ENCODE measurements around the gene EXOC6B.
"Not testable (repeated sequence)": the region's sequence is repeated elsewhere in the genome, so short reads cannot be mapped to it uniquely, and the experiment has no call there.

Gene EXOC6B

GRCh38 chr2:72562451-72563153, 263.2 kb downstream of the EXOC6B start:
- Histone ChIP-seq H3K36me3 (ENCODE audit: control insufficient read depth, insufficient read depth, low read length) (no peaks in the 10 kb centered on the region), H3K4me1 (ENCODE audit: control insufficient read depth, insufficient read depth, low read length) (peaks cover 8% of the 10 kb centered on the region), H3K9ac (ENCODE audit: low read length) (no peak overlapping the region), H3K27ac (ENCODE audit: low read depth, low read length) (no peak overlapping the region), H3K27me3 (ENCODE audit: control insufficient read depth, insufficient read depth, low read length) (no peaks in the 10 kb centered on the region), H3K4me3 (ENCODE audit: low read length) (no peak overlapping the region)

- Histone ChIP-seq H3K4me1 (ENCODE audit: control insufficient read depth, insufficient read depth, low read length) (peaks cover 8% of the 10 kb centered on the region), H3K27me3 (ENCODE audit: control insufficient read depth, insufficient read depth, low read length) (no peaks in the 10 kb centered on the region), H3K4me3 (ENCODE audit: low read length) (no peak overlapping the region), H3K27ac (ENCODE audit: low read depth, low read length) (peak overlapping the region; percentile 6), H3K9ac (ENCODE audit: low read length) (no peak overlapping the region), H3K36me3 (ENCODE audit: control insufficient read depth, insufficient read depth, low read length) (no peaks in the 10 kb centered on the region)
These were observed 264.1 kb downstream of the EXOC6B start for GRCh38 chr2:72561621-72562318.

- no peak overlapping the region for H3K4me3 ChIP-seq (ENCODE audit: low read length)
- H3K27me3 ChIP-seq (ENCODE audit: control insufficient read depth, insufficient read depth, low read length) = no peaks in the 10 kb centered on the region
- no peak overlapping the region for H3K9ac ChIP-seq (ENCODE audit: low read length)
- H3K36me3 ChIP-seq (ENCODE audit: control insufficient read depth, insufficient read depth, low read length) = no peaks in the 10 kb centered on the region
- H3K4me1 ChIP-seq (ENCODE audit: control insufficient read depth, insufficient read depth, low read length) = no peaks in the 10 kb centered on the region
- no peak overlapping the region for H3K27ac ChIP-seq (ENCODE audit: low read depth, low read length)
These were observed 269.9 kb downstream of the EXOC6B start for GRCh38 chr2:72555943-72556342.

GRCh38 chr2:72555363-72555762, 270.5 kb downstream of the EXOC6B start:
- H3K9ac ChIP-seq (ENCODE audit: low read length); H3K4me3 ChIP-seq (ENCODE audit: low read length); H3K4me1 ChIP-seq (ENCODE audit: control insufficient read depth, insufficient read depth, low read length); H3K36me3 ChIP-seq (ENCODE audit: control insufficient read depth, insufficient read depth, low read length); H3K27me3 ChIP-seq (ENCODE audit: control insufficient read depth, insufficient read depth, low read length); H3K27ac ChIP-seq (ENCODE audit: low read depth, low read length): not testable (repeated sequence)

- H3K27ac ChIP-seq (ENCODE audit: low read depth, low read length); H3K36me3 ChIP-seq (ENCODE audit: control insufficient read depth, insufficient read depth, low read length); H3K9ac ChIP-seq (ENCODE audit: low read length); H3K4me3 ChIP-seq (ENCODE audit: low read length); H3K27me3 ChIP-seq (ENCODE audit: control insufficient read depth, insufficient read depth, low read length); H3K4me1 ChIP-seq (ENCODE audit: control insufficient read depth, insufficient read depth, low read length): not testable (repeated sequence)
These were observed 270.9 kb downstream of the EXOC6B start for GRCh38 chr2:72554910-72555309.

- H3K4me3 ChIP-seq (ENCODE audit: low read length) = no peak overlapping the region
- H3K27me3 ChIP-seq (ENCODE audit: control insufficient read depth, insufficient read depth, low read length) = no peaks in the 10 kb centered on the region
- no peaks in the 10 kb centered on the region for H3K4me1 ChIP-seq (ENCODE audit: control insufficient read depth, insufficient read depth, low read length)
- no peak overlapping the region for H3K9ac ChIP-seq (ENCODE audit: low read length)
- no peaks in the 10 kb centered on the region for H3K36me3 ChIP-seq (ENCODE audit: control insufficient read depth, insufficient read depth, low read length)
- no peak overlapping the region for H3K27ac ChIP-seq (ENCODE audit: low read depth, low read length)
These were observed 271.5 kb downstream of the EXOC6B start for GRCh38 chr2:72554381-72554780.

GRCh38 chr2:72548081-72548764, 277.6 kb downstream of the EXOC6B start:
- Histone ChIP-seq H3K4me1 (ENCODE audit: control insufficient read depth, insufficient read depth, low read length) (no peaks in the 10 kb centered on the region), H3K4me3 (ENCODE audit: low read length) (no peak overlapping the region), H3K27me3 (ENCODE audit: control insufficient read depth, insufficient read depth, low read length) (no peaks in the 10 kb centered on the region), H3K9ac (ENCODE audit: low read length) (no peak overlapping the region), H3K36me3 (ENCODE audit: control insufficient read depth, insufficient read depth, low read length) (no peaks in the 10 kb centered on the region), H3K27ac (ENCODE audit: low read depth, low read length) (no peak overlapping the region)

- Histone ChIP-seq H3K27me3 (ENCODE audit: control insufficient read depth, insufficient read depth, low read length) (no peaks in the 10 kb centered on the region), H3K9ac (ENCODE audit: low read length) (no peak overlapping the region), H3K4me3 (ENCODE audit: low read length) (no peak overlapping the region), H3K4me1 (ENCODE audit: control insufficient read depth, insufficient read depth, low read length) (no peaks in the 10 kb centered on the region), H3K36me3 (ENCODE audit: control insufficient read depth, insufficient read depth, low read length) (no peaks in the 10 kb centered on the region), H3K27ac (ENCODE audit: low read depth, low read length) (no peak overlapping the region)
These were observed 280.0 kb downstream of the EXOC6B start for GRCh38 chr2:72545790-72546189.

- Histone ChIP-seq H3K27ac (ENCODE audit: low read depth, low read length) (no peak overlapping the region), H3K9ac (ENCODE audit: low read length) (no peak overlapping the region), H3K4me3 (ENCODE audit: low read length) (no peak overlapping the region), H3K36me3 (ENCODE audit: control insufficient read depth, insufficient read depth, low read length) (no peaks in the 10 kb centered on the region), H3K27me3 (ENCODE audit: control insufficient read depth, insufficient read depth, low read length) (no peaks in the 10 kb centered on the region), H3K4me1 (ENCODE audit: control insufficient read depth, insufficient read depth, low read length) (no peaks in the 10 kb centered on the region)
These were observed 281.3 kb downstream of the EXOC6B start for GRCh38 chr2:72544554-72544953.

- Histone ChIP-seq H3K9ac (ENCODE audit: low read length) (no peak overlapping the region), H3K27ac (ENCODE audit: low read depth, low read length) (no peak overlapping the region), H3K36me3 (ENCODE audit: control insufficient read depth, insufficient read depth, low read length) (no peaks in the 10 kb centered on the region), H3K27me3 (ENCODE audit: control insufficient read depth, insufficient read depth, low read length) (no peaks in the 10 kb centered on the region), H3K4me3 (ENCODE audit: low read length) (no peak overlapping the region), H3K4me1 (ENCODE audit: control insufficient read depth, insufficient read depth, low read length) (no peaks in the 10 kb centered on the region)
These were observed 282.2 kb downstream of the EXOC6B start for GRCh38 chr2:72543497-72544216.

- Histone ChIP-seq H3K27ac (ENCODE audit: low read depth, low read length) (no peak overlapping the region), H3K9ac (ENCODE audit: low read length) (no peak overlapping the region), H3K36me3 (ENCODE audit: control insufficient read depth, insufficient read depth, low read length) (no peaks in the 10 kb centered on the region), H3K27me3 (ENCODE audit: control insufficient read depth, insufficient read depth, low read length) (no peaks in the 10 kb centered on the region), H3K4me1 (ENCODE audit: control insufficient read depth, insufficient read depth, low read length) (no peaks in the 10 kb centered on the region), H3K4me3 (ENCODE audit: low read length) (no peak overlapping the region)
These were observed 286.7 kb downstream of the EXOC6B start for GRCh38 chr2:72539071-72539552.

GRCh38 chr2:72538486-72538885, 287.3 kb downstream of the EXOC6B start:
- Histone ChIP-seq H3K4me1 (ENCODE audit: control insufficient read depth, insufficient read depth, low read length) (no peaks in the 10 kb centered on the region), H3K27ac (ENCODE audit: low read depth, low read length) (no peak overlapping the region), H3K4me3 (ENCODE audit: low read length) (no peak overlapping the region), H3K36me3 (ENCODE audit: control insufficient read depth, insufficient read depth, low read length) (no peaks in the 10 kb centered on the region), H3K9ac (ENCODE audit: low read length) (no peak overlapping the region), H3K27me3 (ENCODE audit: control insufficient read depth, insufficient read depth, low read length) (no peaks in the 10 kb centered on the region)

All from rectal smooth muscle tissue (tissue), 1 donor.